ENCODE data around the gene CTAG2. TPM values are rescaled to one million over a fixed set of nuclear protein-coding genes. Genes with fewer than 3 reads are reported as not detected.
"Not testable (repeated sequence)": the region's sequence is repeated elsewhere in the genome, so short reads cannot be mapped to it uniquely, and the experiment has no call there.

Gene CTAG2
- total RNA-seq, 1 donor from 2014 or later: not detected

DNA sequence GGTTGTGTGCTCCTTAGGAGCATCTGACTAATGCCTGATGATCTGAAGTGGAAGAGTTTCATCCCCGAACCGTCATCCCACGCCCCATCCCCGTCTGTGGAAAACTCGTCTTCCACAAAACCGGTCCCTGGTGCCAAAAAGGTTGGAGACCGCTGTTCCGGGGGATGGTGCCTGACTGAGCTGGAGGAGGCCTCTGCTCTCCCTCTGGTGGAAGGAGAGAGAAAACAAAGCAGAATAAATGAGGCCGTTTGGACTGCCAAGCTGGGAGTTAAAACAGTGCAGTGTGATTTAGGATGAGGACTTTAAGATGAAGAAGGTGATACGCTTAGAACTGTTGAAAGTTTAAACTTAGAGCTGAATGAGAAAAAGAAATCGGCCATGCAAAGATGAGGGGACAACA lies 19.7 kb downstream of the CTAG2 start:
- H3K27ac Mint-ChIP-seq; POLR2A ChIA-PET; H3K36me3 Mint-ChIP-seq (ENCODE audit: low read depth); H3K9me3 Mint-ChIP-seq; ATAC-seq (ENCODE audit: low read depth); CTCF ChIA-PET; H3K4me3 Mint-ChIP-seq; intact Hi-C loops (cut with micrococcal nuclease); H3K27me3 Mint-ChIP-seq; DNase-seq; H3K4me1 Mint-ChIP-seq: not testable (repeated sequence)

DNA sequence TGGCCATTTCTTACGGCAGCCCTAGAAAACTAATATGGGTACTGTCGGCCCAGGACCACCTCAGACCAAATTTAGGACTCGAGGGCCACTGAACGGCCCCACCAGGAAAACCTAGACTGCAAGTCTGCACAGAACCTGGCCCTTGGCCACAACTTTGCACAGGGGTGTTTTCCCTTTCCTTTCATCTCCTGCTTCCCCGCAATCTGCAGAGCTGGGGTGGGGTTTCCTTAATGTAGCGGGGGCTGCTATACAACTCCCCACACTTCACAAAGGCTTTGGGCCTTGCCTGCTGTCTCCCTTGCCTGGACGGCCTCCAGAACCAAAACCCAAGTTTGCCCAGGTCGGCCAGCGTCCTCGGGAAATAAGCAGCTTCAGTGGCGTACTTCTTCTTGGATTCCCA lies 22.4 kb downstream of the CTAG2 start:
- intact Hi-C loops (cut with micrococcal nuclease); DNase-seq; POLR2A ChIA-PET; H3K36me3 Mint-ChIP-seq (ENCODE audit: low read depth); H3K27ac Mint-ChIP-seq; H3K27me3 Mint-ChIP-seq; CTCF ChIA-PET; H3K4me1 Mint-ChIP-seq; H3K4me3 Mint-ChIP-seq; H3K9me3 Mint-ChIP-seq; ATAC-seq (ENCODE audit: low read depth): not testable (repeated sequence)

GRCh38 chrX:154628960-154629359 lies 24.4 kb downstream of the CTAG2 start:
- H3K4me1 Mint-ChIP-seq; POLR2A ChIA-PET; H3K4me3 Mint-ChIP-seq; intact Hi-C loops (cut with micrococcal nuclease); H3K36me3 Mint-ChIP-seq (ENCODE audit: low read depth); H3K9me3 Mint-ChIP-seq; H3K27me3 Mint-ChIP-seq; CTCF ChIA-PET; H3K27ac Mint-ChIP-seq; DNase-seq: not testable (repeated sequence)
- peak; percentile 52 for ATAC-seq (ENCODE audit: low read depth)

DNA sequence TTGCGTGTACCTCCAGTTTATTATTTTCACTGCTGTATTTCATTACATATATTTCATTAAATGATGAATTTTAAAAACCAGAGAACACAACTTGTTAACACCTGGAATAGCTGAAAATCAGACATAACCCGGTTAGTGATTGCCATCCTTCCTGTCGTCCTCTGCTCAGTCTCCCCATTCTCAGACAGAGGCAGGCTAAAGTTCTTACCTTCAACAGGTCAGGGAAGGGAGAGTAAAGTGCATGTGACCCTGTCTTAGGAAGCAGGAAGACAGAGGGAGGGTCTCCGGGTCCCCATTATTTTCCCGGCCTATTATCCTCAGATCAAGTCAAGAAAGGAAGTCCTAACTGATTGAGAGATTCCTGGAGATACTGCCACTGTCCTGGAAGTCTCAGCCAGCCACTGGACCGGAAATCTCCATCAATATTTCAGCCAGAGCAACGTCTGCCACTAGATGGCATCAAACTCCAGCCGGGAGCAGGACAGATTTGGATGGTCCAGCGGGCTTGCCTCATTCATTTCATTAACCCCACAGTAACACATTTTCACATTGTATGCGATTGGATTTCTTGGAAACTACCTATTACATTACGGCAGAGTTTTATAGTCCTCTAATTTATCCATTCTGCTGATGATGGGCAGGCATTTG lies 32.5 kb downstream of the CTAG2 start:
- peak; percentile 37 for ATAC-seq (ENCODE audit: low read depth)
- H3K9me3 Mint-ChIP-seq; H3K27me3 Mint-ChIP-seq; CTCF ChIA-PET; H3K36me3 Mint-ChIP-seq (ENCODE audit: low read depth); DNase-seq; POLR2A ChIA-PET; H3K4me3 Mint-ChIP-seq; H3K4me1 Mint-ChIP-seq; intact Hi-C loops (cut with micrococcal nuclease); H3K27ac Mint-ChIP-seq: not testable (repeated sequence)

- POLR2A ChIA-PET; H3K4me1 Mint-ChIP-seq; H3K36me3 Mint-ChIP-seq (ENCODE audit: low read depth); ATAC-seq (ENCODE audit: low read depth); DNase-seq; CTCF ChIA-PET; H3K27ac Mint-ChIP-seq; intact Hi-C loops (cut with micrococcal nuclease); H3K4me3 Mint-ChIP-seq; H3K27me3 Mint-ChIP-seq; H3K9me3 Mint-ChIP-seq: not testable (repeated sequence)
Observed at GRCh38 chrX:154619182-154619581, 34.2 kb downstream of the CTAG2 start, which contains the start of gene CTAG1B. CTAG1B (minus strand) TSS chrX:154619282; CDS start chrX:154619218, 64 bp downstream.

DNA sequence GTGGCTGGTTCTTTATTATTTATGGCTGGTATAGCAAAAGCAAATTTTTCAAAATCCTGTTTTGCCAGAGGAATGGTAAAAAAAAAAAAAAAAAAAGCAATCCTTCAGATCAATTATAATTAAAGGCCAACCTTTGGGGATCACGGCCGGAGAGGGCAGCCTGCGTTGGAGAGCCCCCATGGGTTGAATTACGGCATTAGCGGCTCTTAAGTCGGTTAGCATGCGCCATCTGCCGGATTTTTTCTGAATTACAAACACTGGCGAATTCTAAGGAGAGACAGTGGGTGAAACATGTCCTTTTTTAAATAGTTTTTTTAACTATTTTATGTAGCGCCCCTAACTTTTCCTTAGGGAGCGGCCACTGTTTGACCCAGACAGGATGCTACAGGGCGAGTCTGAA lies 39.8 kb downstream of the CTAG2 start:
- H3K4me1 Mint-ChIP-seq; H3K27ac Mint-ChIP-seq; ATAC-seq (ENCODE audit: low read depth); H3K9me3 Mint-ChIP-seq; H3K27me3 Mint-ChIP-seq; H3K36me3 Mint-ChIP-seq (ENCODE audit: low read depth); POLR2A ChIA-PET; CTCF ChIA-PET; DNase-seq; H3K4me3 Mint-ChIP-seq; intact Hi-C loops (cut with micrococcal nuclease): not testable (repeated sequence)

- H3K36me3 Mint-ChIP-seq (ENCODE audit: low read depth); ATAC-seq (ENCODE audit: low read depth); H3K27ac Mint-ChIP-seq; CTCF ChIA-PET; H3K4me3 Mint-ChIP-seq; intact Hi-C loops (cut with micrococcal nuclease); H3K27me3 Mint-ChIP-seq; H3K9me3 Mint-ChIP-seq; POLR2A ChIA-PET; H3K4me1 Mint-ChIP-seq; DNase-seq: not testable (repeated sequence)
Observed at GRCh38 chrX:154611146-154611545, 42.2 kb downstream of the CTAG2 start.

GRCh38 chrX:154608823-154609222 lies 44.6 kb downstream of the CTAG2 start:
- H3K27ac Mint-ChIP-seq; DNase-seq; CTCF ChIA-PET; H3K36me3 Mint-ChIP-seq (ENCODE audit: low read depth); H3K27me3 Mint-ChIP-seq; H3K9me3 Mint-ChIP-seq; ATAC-seq (ENCODE audit: low read depth); intact Hi-C loops (cut with micrococcal nuclease); POLR2A ChIA-PET; H3K4me1 Mint-ChIP-seq; H3K4me3 Mint-ChIP-seq: not testable (repeated sequence)

DNA sequence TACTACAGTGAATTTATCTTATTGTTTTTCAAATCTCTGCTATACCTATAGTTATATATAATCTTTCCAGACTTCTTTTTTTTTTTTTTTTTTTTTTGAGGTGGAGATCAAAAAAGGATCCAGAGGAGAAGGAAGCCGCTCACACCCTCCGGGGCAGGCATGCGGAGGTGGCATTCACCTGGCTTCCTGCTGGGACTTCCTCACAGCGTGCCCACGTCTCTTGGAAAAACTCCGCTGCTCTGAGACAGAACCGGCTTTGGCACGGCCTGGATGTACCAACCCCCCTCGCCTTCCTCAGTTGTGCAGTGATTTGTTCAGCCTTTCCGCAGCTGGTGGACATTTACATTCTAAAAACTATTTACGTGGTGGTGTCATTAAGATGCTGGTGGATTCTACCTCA lies 45.4 kb downstream of the CTAG2 start:
- H3K27me3 Mint-ChIP-seq; H3K36me3 Mint-ChIP-seq (ENCODE audit: low read depth); ATAC-seq (ENCODE audit: low read depth); POLR2A ChIA-PET; H3K4me3 Mint-ChIP-seq; CTCF ChIA-PET; H3K4me1 Mint-ChIP-seq; H3K9me3 Mint-ChIP-seq; intact Hi-C loops (cut with micrococcal nuclease); H3K27ac Mint-ChIP-seq; DNase-seq: not testable (repeated sequence)

GRCh38 chrX:154607370-154607769 lies 46.0 kb downstream of the CTAG2 start:
- intact Hi-C loops (cut with micrococcal nuclease): no loop called here
- CTCF ChIA-PET: no interaction called here
- DNase-seq: no peak

More at GRCh38 chrX:154607370-154607769, 46.0 kb downstream of the CTAG2 start:
- Mint-ChIP-seq H3K36me3 (ENCODE audit: low read depth) (no peaks in the 10 kb centered on the region), H3K9me3 (no peaks in the 10 kb centered on the region), H3K4me1 (no peaks in the 10 kb centered on the region), H3K27ac (no peak overlapping the region), H3K4me3 (no peak overlapping the region), H3K27me3 (no peaks in the 10 kb centered on the region)
- POLR2A ChIA-PET: no interaction called here
- no peak for ATAC-seq (ENCODE audit: low read depth)
- no peak for TF ChIP-seq CTCF (IDR thresholded peaks at IDR 0.05)
